GM12874 (cell line): ENCODE measurements around the gene DACH1.

Source experiments
- TF ChIP-seq, protein P1 (sequence below): IDR thresholded peaks from 2 replicates; pipeline ENCODE4 v1.5.1; 2011; ENCODE audit warnings: low read depth, mild to moderate bottlenecking, control low read depth, low read length, moderate library complexity; ENCODE audit not compliant: insufficient read depth

Gene DACH1

DNA sequence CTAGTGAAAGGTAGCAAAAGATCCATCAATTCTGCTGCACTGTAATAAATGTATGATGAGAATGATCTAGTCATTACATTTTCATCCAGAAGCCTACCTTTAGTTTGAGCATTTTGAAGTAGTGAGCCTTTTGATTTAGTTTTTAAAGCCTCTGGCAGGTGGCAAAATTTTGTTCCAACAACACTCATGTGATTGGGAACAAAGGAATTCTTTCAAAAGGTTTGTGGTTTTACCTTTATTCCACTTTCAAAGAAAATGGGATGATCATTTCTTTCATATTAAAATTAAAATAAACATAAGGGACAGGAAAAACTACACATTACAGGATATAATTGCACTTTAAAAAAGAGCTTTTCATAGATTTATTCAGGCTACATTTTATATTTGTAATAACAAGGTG is 260.2 kb downstream of the DACH1 start:
- TF ChIP-seq, protein P1, sequence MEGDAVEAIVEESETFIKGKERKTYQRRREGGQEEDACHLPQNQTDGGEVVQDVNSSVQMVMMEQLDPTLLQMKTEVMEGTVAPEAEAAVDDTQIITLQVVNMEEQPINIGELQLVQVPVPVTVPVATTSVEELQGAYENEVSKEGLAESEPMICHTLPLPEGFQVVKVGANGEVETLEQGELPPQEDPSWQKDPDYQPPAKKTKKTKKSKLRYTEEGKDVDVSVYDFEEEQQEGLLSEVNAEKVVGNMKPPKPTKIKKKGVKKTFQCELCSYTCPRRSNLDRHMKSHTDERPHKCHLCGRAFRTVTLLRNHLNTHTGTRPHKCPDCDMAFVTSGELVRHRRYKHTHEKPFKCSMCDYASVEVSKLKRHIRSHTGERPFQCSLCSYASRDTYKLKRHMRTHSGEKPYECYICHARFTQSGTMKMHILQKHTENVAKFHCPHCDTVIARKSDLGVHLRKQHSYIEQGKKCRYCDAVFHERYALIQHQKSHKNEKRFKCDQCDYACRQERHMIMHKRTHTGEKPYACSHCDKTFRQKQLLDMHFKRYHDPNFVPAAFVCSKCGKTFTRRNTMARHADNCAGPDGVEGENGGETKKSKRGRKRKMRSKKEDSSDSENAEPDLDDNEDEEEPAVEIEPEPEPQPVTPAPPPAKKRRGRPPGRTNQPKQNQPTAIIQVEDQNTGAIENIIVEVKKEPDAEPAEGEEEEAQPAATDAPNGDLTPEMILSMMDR = no peak

DNA sequence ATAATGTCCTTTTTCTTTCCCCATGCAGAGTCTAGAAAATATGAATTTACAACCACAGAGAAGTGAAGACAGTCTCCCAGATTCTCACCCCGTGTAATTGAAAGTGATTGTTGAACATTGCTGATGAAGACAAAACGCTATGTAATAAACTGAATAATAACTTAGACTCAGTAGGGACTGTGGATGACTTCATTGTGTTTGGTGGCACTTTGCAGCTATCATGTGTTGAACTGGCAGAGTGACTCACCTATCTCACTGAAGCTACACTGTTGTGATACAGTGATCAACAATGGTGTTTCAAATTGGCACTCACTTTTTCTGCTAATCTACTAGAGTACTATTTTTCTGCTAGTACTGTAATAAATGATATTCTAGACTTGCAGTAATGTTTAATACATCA is 261.3 kb downstream of the DACH1 start:
- TF ChIP-seq, protein P1 = no peak

DNA sequence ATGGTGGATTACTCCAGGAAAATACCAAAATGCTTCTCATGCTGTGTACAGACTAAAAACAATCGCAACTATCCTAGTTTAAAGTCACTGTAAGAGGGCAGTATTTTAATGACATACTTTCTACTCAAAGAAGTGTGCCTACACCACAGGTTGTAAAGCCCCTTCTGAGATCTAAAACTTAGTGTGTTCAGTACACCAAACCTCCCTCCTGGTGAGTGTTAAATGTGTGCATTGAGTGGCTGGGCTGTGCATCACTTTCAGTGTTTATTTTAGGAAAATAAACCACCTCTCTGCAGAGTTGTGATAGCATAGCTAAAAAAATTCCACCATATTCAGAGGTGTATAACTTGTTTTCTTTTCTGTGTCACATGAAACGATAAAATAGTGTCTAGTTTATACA is 263.7 kb downstream of the DACH1 start:
- TF ChIP-seq, protein P1 = no peak

DNA sequence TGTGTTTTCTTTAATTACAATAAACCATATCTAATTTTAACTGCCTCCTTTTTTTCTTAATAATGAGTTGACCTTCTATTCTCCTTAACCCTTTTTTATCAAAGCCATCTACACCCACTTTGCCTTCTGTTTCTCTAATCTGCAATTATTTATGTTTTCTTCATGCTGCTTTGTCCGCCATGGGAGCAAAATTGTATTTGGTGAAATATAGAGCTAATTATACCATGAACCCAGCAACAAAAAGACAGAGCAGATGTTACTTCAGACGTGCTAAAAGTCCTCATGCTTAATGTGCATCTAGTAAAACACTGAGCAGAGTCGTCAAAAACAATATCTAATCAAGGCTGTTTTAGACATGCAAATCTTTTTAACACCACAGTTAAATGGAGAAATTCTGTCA is 264.7 kb downstream of the DACH1 start:
- TF ChIP-seq, protein P1 = no peak

DNA sequence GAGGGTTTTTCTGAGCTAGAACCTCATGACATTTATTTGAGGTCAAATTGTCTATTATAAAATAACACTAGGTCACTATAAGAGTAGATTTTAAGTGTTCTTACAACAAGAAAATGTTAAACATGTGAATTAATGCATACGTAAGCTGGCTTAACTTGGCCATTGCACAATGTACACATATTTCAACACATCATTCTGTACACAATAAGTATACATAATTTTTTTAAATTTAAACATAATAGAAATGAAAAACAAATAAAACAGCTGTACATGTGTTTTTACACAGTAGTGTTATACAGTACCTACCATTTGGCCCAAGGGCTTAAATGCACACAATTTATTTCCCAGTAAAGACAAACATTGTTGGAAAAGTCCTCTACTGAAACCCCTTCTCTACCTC is 269.9 kb downstream of the DACH1 start:
- TF ChIP-seq, protein P1 = no peak

DNA sequence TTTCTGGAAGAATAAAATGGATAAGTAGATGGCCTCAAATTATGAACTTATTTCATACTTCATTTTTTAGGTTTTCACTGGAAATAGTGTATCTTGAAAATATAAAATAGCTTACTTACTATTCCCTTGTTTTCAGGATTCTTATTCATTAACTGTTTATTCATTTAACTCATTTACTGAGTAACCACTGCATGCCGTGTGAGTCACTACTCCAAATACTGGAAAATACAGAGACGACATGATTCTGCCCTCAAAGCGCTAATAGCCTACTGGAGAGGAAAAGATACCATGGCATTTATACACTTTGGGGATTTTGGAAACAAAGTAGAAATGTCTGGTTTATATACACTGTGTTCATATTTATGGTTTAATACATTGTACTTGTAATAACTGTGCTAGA is 270.9 kb downstream of the DACH1 start:
- TF ChIP-seq, protein P1 = no peak

DNA sequence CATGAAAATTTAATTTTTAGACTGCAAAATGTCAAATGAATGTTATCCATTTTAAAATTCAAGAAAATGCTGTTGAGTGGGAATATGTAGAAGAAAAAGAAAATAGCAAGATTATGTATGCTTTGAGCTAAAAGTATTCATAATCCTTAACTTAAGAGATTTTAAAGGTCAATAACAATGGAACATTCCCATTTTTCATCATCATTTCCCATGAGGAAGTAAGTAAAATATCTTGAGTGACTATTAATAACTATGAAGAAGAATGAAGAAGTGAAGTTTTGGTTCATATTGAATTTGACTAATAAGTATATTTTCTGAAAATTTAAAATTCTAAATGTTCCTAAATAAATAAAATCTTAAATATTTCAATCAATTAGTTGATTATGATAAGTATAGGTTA is 273.4 kb downstream of the DACH1 start:
- TF ChIP-seq, protein P1 = no peak

DNA sequence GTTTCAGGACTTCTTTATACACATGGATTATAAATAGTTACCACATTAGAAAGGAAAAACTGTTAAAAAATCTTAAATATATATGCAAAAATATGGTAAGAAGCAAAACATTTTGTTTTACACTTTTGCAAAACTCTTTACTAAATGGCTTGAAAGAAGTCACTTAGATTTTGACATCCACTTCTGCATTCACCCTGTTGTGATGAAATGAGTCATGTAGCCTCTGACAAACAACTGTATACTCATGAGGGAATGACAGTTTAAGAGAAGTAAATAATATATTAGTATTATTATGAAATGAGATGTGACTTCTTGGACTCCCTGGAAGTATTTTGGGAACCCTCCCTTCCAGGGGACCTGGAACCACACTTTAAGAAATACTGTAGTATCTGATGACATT is 275.6 kb downstream of the DACH1 start:
- TF ChIP-seq, protein P1 = no peak
